Sigmoid colon (tissue), 3 donors: ENCODE results near the gene SBF2.

Experiments used
- CTCF ChIP-seq, 4 experiments: fragments of 450-650 bp in 3 of 4; fragments of 200-600 bp in 1 of 4; IDR thresholded peaks; one replicate each; pipeline ENCODE4 v1.5.1; 2016 to 2019; ENCODE audit warnings: antibody characterized with exemption in 4 of 4, mild to moderate bottlenecking in 3 of 4, moderate library complexity in 2 of 4
- POLR2A ChIP-seq, 2 donors: fragments of 450-650 bp; IDR thresholded peaks; one replicate each; pipeline ENCODE4 v1.6.1; 2016; ENCODE audit warnings: antibody characterized with exemption in 2 of 2, mild to moderate bottlenecking in 2 of 2, moderate library complexity in 2 of 2

- TF ChIP-seq CTCF (IDR thresholded peaks at IDR 0.05) (no peak), POLR2A (IDR thresholded peaks at IDR 0.05) (no peak)
Observed at GRCh38 chr11:10130875-10131274, 163.1 kb downstream of the SBF2 start.
